HEK293 (cell line): ENCODE results near the gene RAB3GAP2.

Source experiments
- CTCF ChIA-PET: fragments of 350-600 bp; formaldehyde crosslinking; extraction: SDS; loops from one replicate; lab custom pipeline; 2021; ENCODE audit warnings: antibody characterized with exemption; lab: Yijun Ruan, JAX
- POLR2A ChIA-PET: fragments of 300-600 bp; formaldehyde crosslinking; extraction: SDS; loops from one replicate; lab custom pipeline; 2020; ENCODE audit warnings: antibody characterized with exemption, inconsistent platforms; lab: Yijun Ruan, JAX
- H3K27ac ChIP-seq: fragments of 200-500 bp; sonication (Bioruptor generic); 2 replicates; pipeline ENCODE4 v1.5.1; 2014; ENCODE audit warnings: low read depth, low read length, control low read depth, inconsistent platforms; ENCODE audit errors: extremely low read depth
- H3K36me3 ChIP-seq, 2 experiments: fragments of 200-500 bp in 1 of 2; sonication (Bioruptor generic) in 1 of 2; 1 replicate in 1 of 2; 2 replicates in 1 of 2; pipeline ENCODE4 v1.5.1; 2014 to 2017; ENCODE audit warnings: inconsistent platforms in 2 of 2, low read length in 2 of 2; ENCODE audit not compliant: control insufficient read depth in 2 of 2, insufficient read depth in 1 of 2
- H3K4me1 ChIP-seq: fragments of 200-500 bp; sonication (Bioruptor generic); 2 replicates; pipeline ENCODE4 v1.5.1; 2014; ENCODE audit warnings: mild to moderate bottlenecking, low read length, inconsistent platforms; ENCODE audit not compliant: control insufficient read depth, insufficient read depth
- H3K4me3 ChIP-seq: 2 replicates; pipeline ENCODE4 v1.5.1; 2011; ENCODE audit warnings: low read depth, mild to moderate bottlenecking, control low read depth, low read length, moderate library complexity
- H3K9me3 ChIP-seq: fragments of 200-500 bp; sonication (Bioruptor generic); 2 replicates; pipeline ENCODE4 v1.5.1; 2014; ENCODE audit warnings: low read depth, low read length, inconsistent platforms; ENCODE audit not compliant: control insufficient read depth, insufficient read depth
- EGR2 ChIP-seq: fragments of 450-650 bp; formaldehyde crosslinking; IDR thresholded peaks from 2 replicates; pipeline ENCODE4 v1.5.1; 2016; ENCODE audit warnings: low read depth, missing biosample characterization, missing genetic modification characterization
- ZBTB48 ChIP-seq: fragments of 450-650 bp; formaldehyde crosslinking; IDR thresholded peaks from 2 replicates; pipeline ENCODE4 v1.5.1; 2016; ENCODE audit warnings: missing biosample characterization, missing genetic modification characterization
- ZNF155 ChIP-seq: fragments of 450-650 bp; formaldehyde crosslinking; IDR thresholded peaks from 2 replicates; pipeline ENCODE4 v1.5.1; 2016; ENCODE audit warnings: missing biosample characterization, missing genetic modification characterization
- ZNF174 ChIP-seq: fragments of 450-650 bp; formaldehyde crosslinking; IDR thresholded peaks from 2 replicates; pipeline ENCODE4 v1.5.0; 2017; ENCODE audit warnings: missing biosample characterization, mild to moderate bottlenecking, missing genetic modification characterization
- ZNF23 ChIP-seq: fragments of 450-650 bp; formaldehyde crosslinking; IDR thresholded peaks from 2 replicates; pipeline ENCODE4 v1.5.1; 2016; ENCODE audit warnings: missing biosample characterization, missing genetic modification characterization, borderline replicate concordance
- ZNF416 ChIP-seq: fragments of 450-650 bp; formaldehyde crosslinking; IDR thresholded peaks from 2 replicates; pipeline ENCODE4 v1.5.1; 2016; ENCODE audit warnings: missing biosample characterization, missing genetic modification characterization
- ZNF560 ChIP-seq: fragments of 450-650 bp; formaldehyde crosslinking; IDR thresholded peaks from 2 replicates; pipeline ENCODE4 v1.5.1; 2017; ENCODE audit warnings: missing biosample characterization, missing genetic modification characterization, borderline replicate concordance
- ZNF585B ChIP-seq: fragments of 450-650 bp; formaldehyde crosslinking; IDR thresholded peaks from 2 replicates; pipeline ENCODE4 v1.5.1; 2016; ENCODE audit warnings: missing biosample characterization, missing genetic modification characterization
- ZNF626 ChIP-seq: fragments of 450-650 bp; sonication (Bioruptor Pico); formaldehyde crosslinking; IDR thresholded peaks from 2 replicates; pipeline ENCODE4 v1.5.1; 2018; ENCODE audit warnings: missing biosample characterization, missing genetic modification characterization, inconsistent platforms
- ZNF670 ChIP-seq: fragments of 450-650 bp; formaldehyde crosslinking; IDR thresholded peaks from 2 replicates; pipeline ENCODE4 v1.5.1; 2016; ENCODE audit warnings: missing biosample characterization, missing genetic modification characterization, low read depth
- ZXDB ChIP-seq: fragments of 450-650 bp; formaldehyde crosslinking; IDR thresholded peaks from 2 replicates; pipeline ENCODE4 v1.5.1; 2016; ENCODE audit warnings: missing biosample characterization, missing genetic modification characterization
- TF ChIP-seq, protein P1 (sequence below): fragments of 450-650 bp; formaldehyde crosslinking; IDR thresholded peaks from 2 replicates; pipeline ENCODE4 v1.5.0; 2017; ENCODE audit warnings: missing biosample characterization, missing genetic modification characterization, borderline replicate concordance
- TF ChIP-seq, protein P2 (sequence below): fragments of 450-650 bp; formaldehyde crosslinking; IDR thresholded peaks from 2 replicates; pipeline ENCODE4 v1.5.1; 2017; ENCODE audit warnings: missing biosample characterization, missing genetic modification characterization
- TF ChIP-seq, protein P3 (sequence below): fragments of 450-650 bp; formaldehyde crosslinking; IDR thresholded peaks from 2 replicates; pipeline ENCODE4 v1.5.1; 2016; ENCODE audit warnings: missing biosample characterization, missing genetic modification characterization
- TF ChIP-seq, protein P4 (sequence below): fragments of 450-650 bp; formaldehyde crosslinking; IDR thresholded peaks from 2 replicates; pipeline ENCODE4 v1.5.1; 2016; ENCODE audit warnings: missing biosample characterization, missing genetic modification characterization, borderline replicate concordance

RAB3GAP2 gene

DNA sequence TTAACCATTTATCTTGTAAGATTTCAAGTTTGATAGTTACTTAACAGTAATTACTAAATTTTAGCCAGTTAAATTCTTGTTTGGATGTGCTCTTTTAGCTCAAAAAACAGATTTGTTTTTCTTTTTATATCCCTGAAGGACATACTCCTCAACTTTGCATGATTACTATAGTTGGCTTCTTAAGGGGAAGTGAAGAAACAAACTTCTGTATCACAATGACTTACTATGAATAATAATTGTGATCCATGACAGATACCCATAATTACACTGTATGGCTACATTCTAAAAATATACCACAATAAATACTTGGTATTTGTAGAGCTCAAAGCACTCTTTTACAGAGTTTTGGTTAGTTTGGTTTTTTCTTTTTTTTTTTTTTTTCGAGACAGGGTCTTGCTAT is 122.5 kb downstream of the RAB3GAP2 start:
- no peak overlapping the region for H3K27ac ChIP-seq
- H3K4me1 ChIP-seq = no peaks in the 10 kb centered on the region
- ChIA-PET CTCF (no interaction called here), POLR2A (interaction anchor here (0.7 kb wide), 1 partner anchor 1359 kb away, joined by 4 read pairs; no protein-coding TSS in a partner anchor)
- peaks cover 24 to 57% of the 10 kb centered on the region in 2 experiments for H3K36me3 ChIP-seq
- H3K9me3 ChIP-seq = no peaks in the 10 kb centered on the region
- H3K4me3 ChIP-seq = no peak overlapping the region
- TF ChIP-seq EGR2 (tag by site-specific recombination) = no peak
- TF ChIP-seq, protein P1, sequence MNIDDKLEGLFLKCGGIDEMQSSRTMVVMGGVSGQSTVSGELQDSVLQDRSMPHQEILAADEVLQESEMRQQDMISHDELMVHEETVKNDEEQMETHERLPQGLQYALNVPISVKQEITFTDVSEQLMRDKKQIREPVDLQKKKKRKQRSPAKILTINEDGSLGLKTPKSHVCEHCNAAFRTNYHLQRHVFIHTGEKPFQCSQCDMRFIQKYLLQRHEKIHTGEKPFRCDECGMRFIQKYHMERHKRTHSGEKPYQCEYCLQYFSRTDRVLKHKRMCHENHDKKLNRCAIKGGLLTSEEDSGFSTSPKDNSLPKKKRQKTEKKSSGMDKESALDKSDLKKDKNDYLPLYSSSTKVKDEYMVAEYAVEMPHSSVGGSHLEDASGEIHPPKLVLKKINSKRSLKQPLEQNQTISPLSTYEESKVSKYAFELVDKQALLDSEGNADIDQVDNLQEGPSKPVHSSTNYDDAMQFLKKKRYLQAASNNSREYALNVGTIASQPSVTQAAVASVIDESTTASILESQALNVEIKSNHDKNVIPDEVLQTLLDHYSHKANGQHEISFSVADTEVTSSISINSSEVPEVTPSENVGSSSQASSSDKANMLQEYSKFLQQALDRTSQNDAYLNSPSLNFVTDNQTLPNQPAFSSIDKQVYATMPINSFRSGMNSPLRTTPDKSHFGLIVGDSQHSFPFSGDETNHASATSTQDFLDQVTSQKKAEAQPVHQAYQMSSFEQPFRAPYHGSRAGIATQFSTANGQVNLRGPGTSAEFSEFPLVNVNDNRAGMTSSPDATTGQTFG (tag by site-specific recombination) = no peak
- TF ChIP-seq ZNF416 (tag by site-specific recombination) = no peak
- no peak for TF ChIP-seq ZNF585B (tag by site-specific recombination)
- no peak for TF ChIP-seq ZXDB (tag by site-specific recombination)
- TF ChIP-seq ZNF626 = no peak
- TF ChIP-seq, protein P2, sequence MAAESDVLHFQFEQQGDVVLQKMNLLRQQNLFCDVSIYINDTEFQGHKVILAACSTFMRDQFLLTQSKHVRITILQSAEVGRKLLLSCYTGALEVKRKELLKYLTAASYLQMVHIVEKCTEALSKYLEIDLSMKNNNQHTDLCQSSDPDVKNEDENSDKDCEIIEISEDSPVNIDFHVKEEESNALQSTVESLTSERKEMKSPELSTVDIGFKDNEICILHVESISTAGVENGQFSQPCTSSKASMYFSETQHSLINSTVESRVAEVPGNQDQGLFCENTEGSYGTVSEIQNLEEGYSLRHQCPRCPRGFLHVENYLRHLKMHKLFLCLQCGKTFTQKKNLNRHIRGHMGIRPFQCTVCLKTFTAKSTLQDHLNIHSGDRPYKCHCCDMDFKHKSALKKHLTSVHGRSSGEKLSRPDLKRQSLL (tag by site-specific recombination) = no peak

DNA sequence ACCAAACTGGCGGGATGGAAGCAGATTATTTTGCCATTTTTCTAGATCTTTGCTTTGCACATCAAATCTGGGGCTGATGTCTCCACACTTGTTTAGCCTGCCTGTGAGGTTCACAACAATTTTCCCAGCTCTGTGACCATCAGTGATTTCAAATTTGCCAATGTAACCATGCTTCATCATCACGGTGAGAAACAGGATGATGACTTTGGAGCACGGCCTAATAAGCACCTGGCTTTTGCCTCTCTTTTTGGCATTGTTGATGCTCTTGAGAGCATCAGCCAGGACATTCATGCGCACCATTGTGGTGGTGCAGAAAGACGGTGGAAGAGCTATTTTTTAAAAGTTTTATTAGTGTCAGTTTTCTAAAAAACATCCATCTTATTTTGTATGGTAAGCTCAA is 128.2 kb downstream of the RAB3GAP2 start:
- Histone ChIP-seq H3K36me3 (peaks cover 21 to 61% of the 10 kb centered on the region in 2 experiments), H3K27ac (no peak overlapping the region), H3K9me3 (no peaks in the 10 kb centered on the region), H3K4me3 (no peak overlapping the region), H3K4me1 (no peaks in the 10 kb centered on the region)
- TF ChIP-seq ZNF155 (tag by site-specific recombination) (no peak), ZNF560 (tag by site-specific recombination) (no peak), ZNF670 (tag by site-specific recombination) (no peak), ZNF174 (tag by site-specific recombination) (no peak), ZNF416 (tag by site-specific recombination) (no peak), ZNF23 (tag by site-specific recombination) (no peak), ZBTB48 (no peak)
- TF ChIP-seq, protein P3, sequence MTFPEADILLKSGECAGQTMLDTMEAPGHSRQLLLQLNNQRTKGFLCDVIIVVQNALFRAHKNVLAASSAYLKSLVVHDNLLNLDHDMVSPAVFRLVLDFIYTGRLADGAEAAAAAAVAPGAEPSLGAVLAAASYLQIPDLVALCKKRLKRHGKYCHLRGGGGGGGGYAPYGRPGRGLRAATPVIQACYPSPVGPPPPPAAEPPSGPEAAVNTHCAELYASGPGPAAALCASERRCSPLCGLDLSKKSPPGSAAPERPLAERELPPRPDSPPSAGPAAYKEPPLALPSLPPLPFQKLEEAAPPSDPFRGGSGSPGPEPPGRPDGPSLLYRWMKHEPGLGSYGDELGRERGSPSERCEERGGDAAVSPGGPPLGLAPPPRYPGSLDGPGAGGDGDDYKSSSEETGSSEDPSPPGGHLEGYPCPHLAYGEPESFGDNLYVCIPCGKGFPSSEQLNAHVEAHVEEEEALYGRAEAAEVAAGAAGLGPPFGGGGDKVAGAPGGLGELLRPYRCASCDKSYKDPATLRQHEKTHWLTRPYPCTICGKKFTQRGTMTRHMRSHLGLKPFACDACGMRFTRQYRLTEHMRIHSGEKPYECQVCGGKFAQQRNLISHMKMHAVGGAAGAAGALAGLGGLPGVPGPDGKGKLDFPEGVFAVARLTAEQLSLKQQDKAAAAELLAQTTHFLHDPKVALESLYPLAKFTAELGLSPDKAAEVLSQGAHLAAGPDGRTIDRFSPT = no peak
- TF ChIP-seq, protein P4, sequence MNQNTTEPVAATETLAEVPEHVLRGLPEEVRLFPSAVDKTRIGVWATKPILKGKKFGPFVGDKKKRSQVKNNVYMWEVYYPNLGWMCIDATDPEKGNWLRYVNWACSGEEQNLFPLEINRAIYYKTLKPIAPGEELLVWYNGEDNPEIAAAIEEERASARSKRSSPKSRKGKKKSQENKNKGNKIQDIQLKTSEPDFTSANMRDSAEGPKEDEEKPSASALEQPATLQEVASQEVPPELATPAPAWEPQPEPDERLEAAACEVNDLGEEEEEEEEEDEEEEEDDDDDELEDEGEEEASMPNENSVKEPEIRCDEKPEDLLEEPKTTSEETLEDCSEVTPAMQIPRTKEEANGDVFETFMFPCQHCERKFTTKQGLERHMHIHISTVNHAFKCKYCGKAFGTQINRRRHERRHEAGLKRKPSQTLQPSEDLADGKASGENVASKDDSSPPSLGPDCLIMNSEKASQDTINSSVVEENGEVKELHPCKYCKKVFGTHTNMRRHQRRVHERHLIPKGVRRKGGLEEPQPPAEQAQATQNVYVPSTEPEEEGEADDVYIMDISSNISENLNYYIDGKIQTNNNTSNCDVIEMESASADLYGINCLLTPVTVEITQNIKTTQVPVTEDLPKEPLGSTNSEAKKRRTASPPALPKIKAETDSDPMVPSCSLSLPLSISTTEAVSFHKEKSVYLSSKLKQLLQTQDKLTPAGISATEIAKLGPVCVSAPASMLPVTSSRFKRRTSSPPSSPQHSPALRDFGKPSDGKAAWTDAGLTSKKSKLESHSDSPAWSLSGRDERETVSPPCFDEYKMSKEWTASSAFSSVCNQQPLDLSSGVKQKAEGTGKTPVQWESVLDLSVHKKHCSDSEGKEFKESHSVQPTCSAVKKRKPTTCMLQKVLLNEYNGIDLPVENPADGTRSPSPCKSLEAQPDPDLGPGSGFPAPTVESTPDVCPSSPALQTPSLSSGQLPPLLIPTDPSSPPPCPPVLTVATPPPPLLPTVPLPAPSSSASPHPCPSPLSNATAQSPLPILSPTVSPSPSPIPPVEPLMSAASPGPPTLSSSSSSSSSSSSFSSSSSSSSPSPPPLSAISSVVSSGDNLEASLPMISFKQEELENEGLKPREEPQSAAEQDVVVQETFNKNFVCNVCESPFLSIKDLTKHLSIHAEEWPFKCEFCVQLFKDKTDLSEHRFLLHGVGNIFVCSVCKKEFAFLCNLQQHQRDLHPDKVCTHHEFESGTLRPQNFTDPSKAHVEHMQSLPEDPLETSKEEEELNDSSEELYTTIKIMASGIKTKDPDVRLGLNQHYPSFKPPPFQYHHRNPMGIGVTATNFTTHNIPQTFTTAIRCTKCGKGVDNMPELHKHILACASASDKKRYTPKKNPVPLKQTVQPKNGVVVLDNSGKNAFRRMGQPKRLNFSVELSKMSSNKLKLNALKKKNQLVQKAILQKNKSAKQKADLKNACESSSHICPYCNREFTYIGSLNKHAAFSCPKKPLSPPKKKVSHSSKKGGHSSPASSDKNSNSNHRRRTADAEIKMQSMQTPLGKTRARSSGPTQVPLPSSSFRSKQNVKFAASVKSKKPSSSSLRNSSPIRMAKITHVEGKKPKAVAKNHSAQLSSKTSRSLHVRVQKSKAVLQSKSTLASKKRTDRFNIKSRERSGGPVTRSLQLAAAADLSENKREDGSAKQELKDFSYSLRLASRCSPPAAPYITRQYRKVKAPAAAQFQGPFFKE (tag by site-specific recombination) = no peak
- ChIA-PET POLR2A (no interaction called here), CTCF (interaction anchor here (1.1 to 1.2 kb wide), 2 partner anchors 31 to 33 kb away, joined by 3 read pairs; no protein-coding TSS in a partner anchor)
